Keratinocyte (primary cell): ENCODE results near the gene NRDE2. TPM values are rescaled to one million over a fixed set of nuclear protein-coding genes. Genes with fewer than 3 reads are reported as not detected.
A peak's percentile ranks its signal among the peaks of the same experiment; 100 is the strongest.
"Not testable (repeated sequence)": the region's sequence is repeated elsewhere in the genome, so short reads cannot be mapped to it uniquely, and the experiment has no call there.

Source experiments
- DNase-seq: peaks from one replicate; pipeline ENCODE4 v3.0.0-alpha.2; 2011; ENCODE audit warnings: low read depth, missing footprints, low spot score
- FAIRE-seq: peaks from 2 replicates; lab custom pipeline; 2011; peaks lifted over from hg19 to GRCh38; lab: Jason Lieb, UNC
- H2AFZ ChIP-seq: 2 replicates; pipeline ENCODE4 v1.6.0; 2012; ENCODE audit warnings: low read length, control low read depth, inconsistent platforms; ENCODE audit not compliant: control insufficient read depth
- H3K27ac ChIP-seq: 2 replicates; pipeline ENCODE4 v1.5.1; 2011; ENCODE audit warnings: low read length; ENCODE audit not compliant: control insufficient read depth, insufficient read depth
- H3K27me3 ChIP-seq: 3 replicates; pipeline ENCODE4 v1.6.0; 2011; ENCODE audit warnings: low read length; ENCODE audit not compliant: control insufficient read depth, insufficient read depth; ENCODE audit errors: extremely low read depth
- H3K36me3 ChIP-seq, 2 experiments: 2 replicates in 1 of 2; 3 replicates in 1 of 2; pipeline ENCODE4 v1.5.1; 2011; ENCODE audit warnings: low read length in 2 of 2, mild to moderate bottlenecking in 1 of 2; ENCODE audit not compliant: control insufficient read depth in 2 of 2, insufficient read depth in 2 of 2; ENCODE audit errors: extremely low read depth in 1 of 2
- H3K4me1 ChIP-seq: 3 replicates; pipeline ENCODE4 v1.5.1; 2011; ENCODE audit warnings: low read length; ENCODE audit not compliant: control insufficient read depth, insufficient read depth; ENCODE audit errors: extremely low read depth
- H3K4me2 ChIP-seq: 3 replicates; pipeline ENCODE4 v1.6.0; 2011; ENCODE audit warnings: low read depth, low read length; ENCODE audit not compliant: control insufficient read depth, insufficient read depth; ENCODE audit errors: extremely low read depth
- H3K4me3 ChIP-seq, 3 experiments: fragments of 200-600 bp in 1 of 3; sonication (generic) in 1 of 3; 2 replicates in 2 of 3; 3 replicates in 1 of 3; pipeline ENCODE4 v1.5.1; 2011 to 2016; ENCODE audit warnings: low read length in 3 of 3, mild to moderate bottlenecking in 3 of 3, control low read depth in 2 of 3, inconsistent platforms in 1 of 3, low read depth in 1 of 3, mixed read lengths in 1 of 3, mixed run types in 1 of 3, moderate library complexity in 1 of 3; ENCODE audit not compliant: control insufficient read depth in 2 of 3, insufficient read depth in 2 of 3; ENCODE audit errors: extremely low read depth in 1 of 3
- H3K79me2 ChIP-seq: 2 replicates; pipeline ENCODE4 v1.6.0; 2012; ENCODE audit warnings: low read length; ENCODE audit not compliant: control insufficient read depth, insufficient read depth
- H3K9ac ChIP-seq: 3 replicates; pipeline ENCODE4 v1.6.0; 2011; ENCODE audit warnings: low read length; ENCODE audit not compliant: control insufficient read depth, insufficient read depth; ENCODE audit errors: extremely low read depth
- H3K9me1 ChIP-seq: 3 replicates; pipeline ENCODE4 v1.6.0; 2011; ENCODE audit warnings: low read length; ENCODE audit not compliant: control insufficient read depth, insufficient read depth; ENCODE audit errors: extremely low read depth
- H3K9me3 ChIP-seq: 2 replicates; pipeline ENCODE4 v1.5.1; 2012; ENCODE audit warnings: low read depth, low read length; ENCODE audit not compliant: control insufficient read depth
- H4K20me1 ChIP-seq: 3 replicates; pipeline ENCODE4 v1.6.0; 2011; ENCODE audit warnings: low read length; ENCODE audit not compliant: control insufficient read depth, insufficient read depth; ENCODE audit errors: extremely low read depth
- CTCF ChIP-seq, 3 experiments: IDR thresholded peaks in 1 of 3; conservative IDR thresholded peaks in 1 of 3; optimal IDR thresholded peaks in 1 of 3; 2 replicates in 2 of 3; 3 replicates in 1 of 3; pipeline versions ENCODE3 to v1.5.1; 2011; ENCODE audit warnings: low read length in 3 of 3, mild to moderate bottlenecking in 3 of 3, moderate library complexity in 2 of 3, control low read depth in 1 of 3, inconsistent platforms in 1 of 3; ENCODE audit not compliant: insufficient read depth in 2 of 3; ENCODE audit errors: extremely low read depth in 1 of 3
- EZH2 ChIP-seq: IDR thresholded peaks from one replicate; pipeline ENCODE4 v1.6.1; 2012; ENCODE audit warnings: inconsistent platforms, mild to moderate bottlenecking, low read length, moderate library complexity
- dilution Hi-C: fragments of 300-500 bp; cut with MboI; formaldehyde crosslinking; loops from one replicate; pipeline ENCODE4 v1.7.0; 2020; ENCODE audit warnings: low sequenced_read_pairs; ENCODE audit not compliant: extremely low pct_ligation_motif_present
- polyA plus RNA-seq, 5 experiments: library from polyadenylated mRNA; depleted of rRNA in 3 of 5; stranded (reverse) in 3 of 5; stranded (forward) in 1 of 5; unstranded in 1 of 5; fragments of >200 nt; gene quantifications; 1 replicate in 1 of 5; 2 replicates in 3 of 5; 3 replicates in 1 of 5; pipeline versions ENCODE4 v1.2.1 to v1.2.3, GENCODE V29; 2011 to 2012; ENCODE audit warnings: missing spikeins in 2 of 5, low read depth in 1 of 5, low replicate concordance in 1 of 5

Gene NRDE2
- polyA plus RNA-seq, 1 donor (not counting 4 experiments of a cell fraction or from before 2014, with no cell fraction given) = 9.2 TPM

DNA sequence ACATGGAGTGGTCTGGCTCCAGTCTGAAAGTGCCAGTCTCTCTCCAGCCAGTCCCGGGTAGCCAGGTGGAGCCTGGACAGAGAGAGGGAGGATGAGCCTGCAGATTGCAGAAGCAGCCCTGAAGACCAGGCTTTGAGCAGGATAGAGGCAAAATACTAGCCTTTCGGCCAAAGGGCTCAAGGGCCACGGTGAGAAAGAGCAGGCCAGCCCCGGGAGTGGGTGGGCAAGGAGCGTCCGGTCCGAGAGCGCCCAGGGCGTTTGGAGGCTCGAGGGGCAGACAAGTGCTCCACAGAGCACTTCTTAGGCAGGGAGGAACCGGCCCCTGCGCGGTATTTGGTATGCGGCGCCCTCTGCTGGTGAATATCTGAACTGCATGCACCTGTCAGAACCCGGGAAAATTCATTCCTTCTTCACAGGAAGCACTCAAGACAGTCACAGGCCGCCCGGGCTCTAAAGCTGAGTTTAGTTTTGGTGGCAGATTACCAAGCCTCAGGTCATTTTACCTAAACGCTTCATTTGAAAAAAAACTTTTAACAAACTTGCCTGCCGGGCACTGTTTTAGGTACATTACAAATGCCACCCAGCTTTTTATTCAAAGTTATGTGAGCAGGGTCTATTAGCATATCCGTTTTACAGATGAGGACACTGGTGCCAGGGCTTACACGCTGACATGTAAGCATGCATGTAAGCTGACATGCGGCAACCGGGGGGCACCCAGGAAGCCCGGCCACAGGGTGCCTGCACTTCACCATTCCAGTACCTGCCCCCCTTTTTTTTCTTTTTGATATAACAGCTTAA lies 96.4 kb downstream of the NRDE2 start:
- TF ChIP-seq EZH2 (no peak), CTCF (optimal IDR thresholded peaks at IDR 0.05 in 1 of 3, IDR thresholded peaks at IDR 0.05 in 1 of 3, conservative IDR thresholded peaks at IDR 0.05 in 1 of 3; ENCODE audit: extremely low read depth in 1 of 3, insufficient read depth in 2 of 3, low read length in 3 of 3) (peak; percentile 86 to 94 (median 87))
- H4K20me1 ChIP-seq = no peaks in the 10 kb centered on the region
- no peaks in the 10 kb centered on the region for H3K9me1 ChIP-seq
- H3K9ac ChIP-seq = no peak overlapping the region
- H3K27ac ChIP-seq = no peak overlapping the region
- FAIRE-seq (no peak), DNase-seq (peak; percentile 9)
- H3K27me3 ChIP-seq = no peaks in the 10 kb centered on the region
- no peak overlapping the region for H2AFZ ChIP-seq
- no peaks in the 10 kb centered on the region for H3K36me3 ChIP-seq
- dilution Hi-C loops = no loop called here
- no peaks in the 10 kb centered on the region for H3K4me1 ChIP-seq
- no peaks in the 10 kb centered on the region for H3K79me2 ChIP-seq
- peaks cover 2% of the 10 kb centered on the region for H3K9me3 ChIP-seq
- no peak overlapping the region for H3K4me3 ChIP-seq
- H3K4me2 ChIP-seq = peak overlapping the region; percentile 6

- H4K20me1 ChIP-seq, FAIRE-seq, H3K9me1 ChIP-seq, H3K4me2 ChIP-seq, DNase-seq, H3K4me3 ChIP-seq, H3K27me3 ChIP-seq, H3K79me2 ChIP-seq, H3K9me3 ChIP-seq, H3K4me1 ChIP-seq, dilution Hi-C loops, H3K9ac ChIP-seq, H3K27ac ChIP-seq, H2AFZ ChIP-seq, H3K36me3 ChIP-seq: not testable (repeated sequence)
Measured at GRCh38 chr14:90229942-90230341, 101.8 kb downstream of the NRDE2 start.
